Activated gamma-delta T cell treated with Interleukin-2 at 50 U/mL for 16 hours (primary cell): Measurements from ENCODE around the gene ETFA.
"Not testable (repeated sequence)": the region's sequence is repeated elsewhere in the genome, so short reads cannot be mapped to it uniquely, and the experiment has no call there.

Experiments
- DNase-seq: peaks from one replicate; pipeline ENCODE4 v3.0.0-alpha.2; 2020

Gene ETFA

DNA sequence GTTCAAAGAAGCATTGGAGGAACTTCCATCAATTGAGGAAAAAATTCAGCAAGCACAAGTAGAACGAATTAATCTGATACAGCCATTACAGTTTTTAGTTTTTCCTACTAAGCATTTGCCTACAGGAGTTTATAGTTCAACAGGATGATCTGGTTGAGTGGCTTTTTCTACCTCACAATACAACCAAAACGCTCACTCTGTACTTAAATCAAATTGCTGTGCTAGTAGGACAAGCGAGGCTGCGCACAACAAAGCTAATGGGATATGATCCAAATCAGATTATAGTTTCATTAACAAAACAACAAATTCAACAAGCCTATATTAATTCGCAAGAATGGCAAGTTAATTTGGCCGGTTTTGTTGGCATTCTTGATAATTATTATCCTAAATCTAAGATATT, 44.2 kb downstream of the ETFA start:
- no peak for DNase-seq

GRCh38 chr15:76265769-76266168, 45.5 kb downstream of the ETFA start:
- DNase-seq = not testable (repeated sequence)

- DNase-seq = no peak
Measured at GRCh38 chr15:76260246-76260938, 50.9 kb downstream of the ETFA start.

GRCh38 chr15:76259392-76259791, 51.9 kb downstream of the ETFA start:
- no peak for DNase-seq

- DNase-seq = no peak
Measured at GRCh38 chr15:76258460-76258859, 52.8 kb downstream of the ETFA start.

GRCh38 chr15:76253691-76254473, 57.4 kb downstream of the ETFA start:
- DNase-seq = no peak

GRCh38 chr15:76252249-76252648, 59.0 kb downstream of the ETFA start:
- no peak for DNase-seq

- DNase-seq = no peak
Measured at GRCh38 chr15:76251717-76252116, 59.6 kb downstream of the ETFA start.

- no peak for DNase-seq
Measured at GRCh38 chr15:76245072-76245610, 66.1 kb downstream of the ETFA start.

GRCh38 chr15:76239786-76240185, 71.5 kb downstream of the ETFA start:
- no peak for DNase-seq

DNA sequence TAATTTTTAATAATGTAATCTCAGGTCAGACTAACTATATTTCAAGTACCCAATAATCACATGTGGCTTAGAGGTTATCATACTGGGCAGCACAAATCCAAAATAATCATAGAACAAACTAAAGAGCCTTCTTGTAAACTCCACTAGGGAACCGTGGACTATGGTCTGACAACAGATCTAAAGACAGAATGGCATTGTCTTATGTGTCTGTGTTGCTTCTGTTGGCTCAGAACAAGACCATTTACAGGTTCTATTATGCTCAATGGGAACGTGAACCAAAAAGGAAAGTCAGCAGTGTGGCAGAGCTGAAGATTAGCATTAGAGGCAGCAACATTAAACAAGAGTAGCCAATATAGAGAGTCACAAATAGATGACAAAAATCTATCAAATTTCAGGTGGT, 74.9 kb downstream of the ETFA start:
- DNase-seq = no peak

DNA sequence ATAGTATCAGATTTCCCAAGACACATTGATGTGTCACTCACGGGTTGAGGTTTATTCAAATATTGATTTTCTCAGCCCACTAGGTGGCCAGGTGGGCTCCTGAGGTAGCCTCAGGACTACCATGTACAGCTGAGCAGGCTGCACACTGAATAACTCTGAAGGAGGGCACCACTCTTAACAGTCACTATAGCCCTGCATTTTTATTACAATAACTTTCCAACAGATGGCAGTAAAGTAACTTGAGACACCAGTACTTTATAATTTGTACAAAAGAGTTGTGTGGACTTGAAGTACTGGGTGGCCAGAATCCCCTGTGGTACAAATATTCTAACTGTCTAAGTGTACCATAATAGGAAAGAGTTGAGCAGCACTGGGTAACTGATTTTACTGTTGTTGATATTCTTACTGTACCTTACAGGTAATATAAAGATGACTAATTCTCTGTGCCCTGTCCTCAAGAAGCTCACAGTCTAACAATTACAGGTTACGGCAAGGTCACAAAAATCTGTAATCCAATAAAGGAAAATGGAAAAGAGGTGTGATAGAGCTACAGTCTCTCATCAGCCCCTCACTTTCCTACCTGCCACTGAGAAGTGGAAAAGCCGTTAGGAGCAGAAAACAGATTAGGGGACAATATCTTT, 76.0 kb downstream of the ETFA start:
- DNase-seq = no peak

- no peak for DNase-seq
Measured at GRCh38 chr15:76234337-76234889, 76.9 kb downstream of the ETFA start.

GRCh38 chr15:76233921-76234320, 77.3 kb downstream of the ETFA start:
- DNase-seq = no peak

DNA sequence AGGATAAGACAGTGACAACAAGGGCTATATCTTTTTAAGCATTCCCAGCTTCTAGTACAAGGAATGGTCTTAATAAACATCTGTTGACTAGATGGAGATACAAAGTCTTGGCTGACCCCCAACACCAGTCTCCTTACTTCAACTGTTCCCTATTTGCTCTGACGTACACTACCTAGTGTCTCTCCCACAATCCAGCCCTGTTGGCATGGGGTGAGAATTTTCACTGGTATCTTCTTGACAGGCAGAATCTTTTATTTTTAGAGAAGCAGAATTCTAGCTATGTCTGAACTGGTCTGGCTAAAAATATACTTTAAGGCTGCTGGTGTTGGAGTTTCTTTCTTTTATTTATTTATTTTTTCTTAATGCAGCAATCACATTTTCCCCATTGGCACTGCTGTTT, 82.0 kb downstream of the ETFA start:
- no peak for DNase-seq

- DNase-seq = no peak
Measured at GRCh38 chr15:76223521-76223920, 87.7 kb downstream of the ETFA start.

- no peak for DNase-seq
Measured at GRCh38 chr15:76222159-76222558, 89.1 kb downstream of the ETFA start.

GRCh38 chr15:76221085-76221767, 90.0 kb downstream of the ETFA start:
- DNase-seq = no peak

GRCh38 chr15:76217882-76218217, 93.4 kb downstream of the ETFA start:
- no peak for DNase-seq

GRCh38 chr15:76217029-76217881, 94.0 kb downstream of the ETFA start:
- no peak for DNase-seq

GRCh38 chr15:76215634-76216033, 95.6 kb downstream of the ETFA start:
- DNase-seq = no peak

GRCh38 chr15:76209942-76210341, 101.3 kb downstream of the ETFA start:
- DNase-seq = no peak
